HUES48 (cell line): ENCODE measurements around the gene IL12RB2.
"Not testable (repeated sequence)": the region's sequence is repeated elsewhere in the genome, so short reads cannot be mapped to it uniquely, and the experiment has no call there.

Source experiments
- H3K27ac ChIP-seq: one replicate; pipeline ENCODE4 v1.7.0; 2013; ENCODE audit warnings: low read depth, low read length, inconsistent platforms
- H3K27me3 ChIP-seq: 2 replicates; pipeline ENCODE4 v1.6.1; 2013; ENCODE audit warnings: mild to moderate bottlenecking, low read length; ENCODE audit not compliant: control insufficient read depth, insufficient read depth
- H3K36me3 ChIP-seq: 2 replicates; pipeline ENCODE4 v1.6.1; 2013; ENCODE audit warnings: low read length; ENCODE audit not compliant: control insufficient read depth, insufficient read depth
- H3K4me1 ChIP-seq: 2 replicates; pipeline ENCODE4 v1.6.1; 2013; ENCODE audit warnings: mild to moderate bottlenecking, low read length; ENCODE audit not compliant: control insufficient read depth, insufficient read depth
- H3K4me3 ChIP-seq: 2 replicates; pipeline ENCODE4 v1.5.1; 2013; ENCODE audit warnings: mild to moderate bottlenecking, low read depth, low read length
- H3K9ac ChIP-seq: 2 replicates; pipeline ENCODE4 v1.6.1; 2013; ENCODE audit warnings: mild to moderate bottlenecking, low read depth, low read length, moderate library complexity
- H3K9me3 ChIP-seq: 2 replicates; pipeline ENCODE4 v1.6.1; 2013; ENCODE audit warnings: low read length; ENCODE audit not compliant: control insufficient read depth, insufficient read depth

The IL12RB2 gene

GRCh38 chr1:67431869-67432578, 124.4 kb downstream of the IL12RB2 start:
- Histone ChIP-seq H3K4me3 (peak overlapping the region; percentile 90), H3K9ac (0 out of 2 replicates have a peak overlapping the region, but pooled peaks have one; percentile 31), H3K27ac (peak overlapping the region; percentile 56), H3K9me3 (no peaks in the 10 kb centered on the region), H3K36me3 (peaks cover 25% of the 10 kb centered on the region), H3K4me1 (peaks cover 19% of the 10 kb centered on the region), H3K27me3 (no peaks in the 10 kb centered on the region)

- Histone ChIP-seq H3K4me1 (peaks cover 19% of the 10 kb centered on the region), H3K36me3 (peaks cover 19% of the 10 kb centered on the region), H3K9ac (no peak overlapping the region), H3K9me3 (no peaks in the 10 kb centered on the region), H3K27ac (no peak overlapping the region), H3K4me3 (no peak overlapping the region), H3K27me3 (no peaks in the 10 kb centered on the region)
These were observed 125.1 kb downstream of the IL12RB2 start for GRCh38 chr1:67432745-67433144.

GRCh38 chr1:67433837-67434236, 126.2 kb downstream of the IL12RB2 start:
- H3K9me3 ChIP-seq = no peaks in the 10 kb centered on the region
- H3K4me1 ChIP-seq = peaks cover 19% of the 10 kb centered on the region
- H3K9ac ChIP-seq = no peak overlapping the region
- H3K27me3 ChIP-seq = no peaks in the 10 kb centered on the region
- no peak overlapping the region for H3K4me3 ChIP-seq
- peaks cover 8% of the 10 kb centered on the region for H3K36me3 ChIP-seq
- H3K27ac ChIP-seq = no peak overlapping the region

- H3K9me3 ChIP-seq = no peaks in the 10 kb centered on the region
- H3K4me3 ChIP-seq = no peak overlapping the region
- H3K27ac ChIP-seq = no peak overlapping the region
- no peaks in the 10 kb centered on the region for H3K27me3 ChIP-seq
- H3K4me1 ChIP-seq = peaks cover 19% of the 10 kb centered on the region
- H3K9ac ChIP-seq = no peak overlapping the region
- H3K36me3 ChIP-seq = peaks cover 1% of the 10 kb centered on the region; the same call in 1 of the 2 replicates
These were observed 126.8 kb downstream of the IL12RB2 start for GRCh38 chr1:67434491-67434890.

GRCh38 chr1:67436511-67437055, 128.9 kb downstream of the IL12RB2 start:
- Histone ChIP-seq H3K9ac (no peak overlapping the region), H3K36me3 (no peaks in the 10 kb centered on the region), H3K27ac (no peak overlapping the region), H3K4me1 (peaks cover 21% of the 10 kb centered on the region), H3K9me3 (no peaks in the 10 kb centered on the region), H3K27me3 (no peaks in the 10 kb centered on the region), H3K4me3 (no peak overlapping the region)

GRCh38 chr1:67437961-67438360, 130.3 kb downstream of the IL12RB2 start:
- H3K4me3 ChIP-seq = no peak overlapping the region
- peaks cover 8% of the 10 kb centered on the region for H3K4me1 ChIP-seq
- H3K9ac ChIP-seq = no peak overlapping the region
- no peaks in the 10 kb centered on the region for H3K9me3 ChIP-seq
- H3K27me3 ChIP-seq = no peaks in the 10 kb centered on the region
- H3K36me3 ChIP-seq = no peaks in the 10 kb centered on the region
- no peak overlapping the region for H3K27ac ChIP-seq

- H3K4me3 ChIP-seq = no peak overlapping the region
- no peak overlapping the region for H3K27ac ChIP-seq
- no peaks in the 10 kb centered on the region for H3K36me3 ChIP-seq
- H3K9me3 ChIP-seq = no peaks in the 10 kb centered on the region
- H3K9ac ChIP-seq = no peak overlapping the region
- peaks cover 8% of the 10 kb centered on the region for H3K4me1 ChIP-seq
- H3K27me3 ChIP-seq = no peaks in the 10 kb centered on the region
These were observed 131.8 kb downstream of the IL12RB2 start for GRCh38 chr1:67439277-67440029.

- H3K27me3 ChIP-seq = no peaks in the 10 kb centered on the region
- H3K9ac ChIP-seq = no peak overlapping the region
- H3K4me3 ChIP-seq = no peak overlapping the region
- no peaks in the 10 kb centered on the region for H3K9me3 ChIP-seq
- no peaks in the 10 kb centered on the region for H3K36me3 ChIP-seq
- H3K27ac ChIP-seq = no peak overlapping the region
- peaks cover 8% of the 10 kb centered on the region for H3K4me1 ChIP-seq
These were observed 132.7 kb downstream of the IL12RB2 start for GRCh38 chr1:67440339-67440738.

- Histone ChIP-seq H3K27ac (no peak overlapping the region), H3K27me3 (no peaks in the 10 kb centered on the region), H3K4me3 (no peak overlapping the region), H3K9me3 (no peaks in the 10 kb centered on the region), H3K36me3 (no peaks in the 10 kb centered on the region), H3K4me1 (peaks cover 8% of the 10 kb centered on the region), H3K9ac (no peak overlapping the region)
These were observed 133.5 kb downstream of the IL12RB2 start for GRCh38 chr1:67441183-67441582.

GRCh38 chr1:67441739-67442281, 134.1 kb downstream of the IL12RB2 start:
- H3K27ac ChIP-seq = no peak overlapping the region
- H3K9ac ChIP-seq = no peak overlapping the region
- H3K36me3 ChIP-seq = no peaks in the 10 kb centered on the region
- H3K27me3 ChIP-seq = no peaks in the 10 kb centered on the region
- H3K4me3 ChIP-seq = no peak overlapping the region
- peaks cover 8% of the 10 kb centered on the region for H3K4me1 ChIP-seq
- no peaks in the 10 kb centered on the region for H3K9me3 ChIP-seq

GRCh38 chr1:67446014-67446413, 138.3 kb downstream of the IL12RB2 start:
- H3K4me3 ChIP-seq, H3K9ac ChIP-seq, H3K27me3 ChIP-seq, H3K4me1 ChIP-seq, H3K36me3 ChIP-seq, H3K9me3 ChIP-seq, H3K27ac ChIP-seq: not testable (repeated sequence)
